ENCODE data around the gene SEC63.

DNA sequence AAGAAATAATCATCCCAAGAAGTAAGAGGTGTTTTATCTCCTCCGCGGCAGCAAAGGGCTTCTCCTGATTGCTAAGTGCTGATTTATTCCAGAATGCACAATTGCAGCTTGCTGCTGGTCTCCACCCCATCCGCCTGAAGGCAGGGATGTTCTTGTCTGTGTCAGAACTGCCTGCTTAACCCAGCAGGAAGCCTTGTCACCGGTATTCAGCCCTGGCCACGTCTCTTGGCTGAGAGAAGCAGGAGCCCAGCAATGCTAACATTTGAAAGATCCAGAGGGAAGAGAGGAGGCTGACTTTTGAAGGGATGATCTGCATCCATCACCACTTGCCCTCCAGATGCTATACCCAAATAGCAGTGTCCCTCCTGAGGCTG is 138.1 kb downstream of the SEC63 start:
- TF ChIP-seq EP300 (IDR thresholded peaks at IDR 0.05; ENCODE audit: borderline replicate concordance in 1 of 2, low read depth in 1 of 2, low read length in 1 of 2) (no peak), TAF1 (IDR thresholded peaks at IDR 0.05; ENCODE audit: borderline replicate concordance, low read depth, low read length) (no peak), RAD21 (IDR thresholded peaks at IDR 0.05; ENCODE audit: low read length) (no peak), RFX5 (IDR thresholded peaks at IDR 0.05; ENCODE audit: low read length) (no peak), POLR2AphosphoS5 (IDR thresholded peaks at IDR 0.05; ENCODE audit: low read depth, low read length) (no peak), EZH2phosphoT487 (IDR thresholded peaks at IDR 0.05; ENCODE audit: borderline replicate concordance, low read depth) (no peak)
- TF ChIP-seq, protein P1, sequence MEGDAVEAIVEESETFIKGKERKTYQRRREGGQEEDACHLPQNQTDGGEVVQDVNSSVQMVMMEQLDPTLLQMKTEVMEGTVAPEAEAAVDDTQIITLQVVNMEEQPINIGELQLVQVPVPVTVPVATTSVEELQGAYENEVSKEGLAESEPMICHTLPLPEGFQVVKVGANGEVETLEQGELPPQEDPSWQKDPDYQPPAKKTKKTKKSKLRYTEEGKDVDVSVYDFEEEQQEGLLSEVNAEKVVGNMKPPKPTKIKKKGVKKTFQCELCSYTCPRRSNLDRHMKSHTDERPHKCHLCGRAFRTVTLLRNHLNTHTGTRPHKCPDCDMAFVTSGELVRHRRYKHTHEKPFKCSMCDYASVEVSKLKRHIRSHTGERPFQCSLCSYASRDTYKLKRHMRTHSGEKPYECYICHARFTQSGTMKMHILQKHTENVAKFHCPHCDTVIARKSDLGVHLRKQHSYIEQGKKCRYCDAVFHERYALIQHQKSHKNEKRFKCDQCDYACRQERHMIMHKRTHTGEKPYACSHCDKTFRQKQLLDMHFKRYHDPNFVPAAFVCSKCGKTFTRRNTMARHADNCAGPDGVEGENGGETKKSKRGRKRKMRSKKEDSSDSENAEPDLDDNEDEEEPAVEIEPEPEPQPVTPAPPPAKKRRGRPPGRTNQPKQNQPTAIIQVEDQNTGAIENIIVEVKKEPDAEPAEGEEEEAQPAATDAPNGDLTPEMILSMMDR (IDR thresholded peaks at IDR 0.05), result no peak

Measured in SK-N-SH (cell line).